Measurements from ENCODE around the gene INO80E.
"Not testable (repeated sequence)": the region's sequence is repeated elsewhere in the genome, so short reads cannot be mapped to it uniquely, and the experiment has no call there.

DNA sequence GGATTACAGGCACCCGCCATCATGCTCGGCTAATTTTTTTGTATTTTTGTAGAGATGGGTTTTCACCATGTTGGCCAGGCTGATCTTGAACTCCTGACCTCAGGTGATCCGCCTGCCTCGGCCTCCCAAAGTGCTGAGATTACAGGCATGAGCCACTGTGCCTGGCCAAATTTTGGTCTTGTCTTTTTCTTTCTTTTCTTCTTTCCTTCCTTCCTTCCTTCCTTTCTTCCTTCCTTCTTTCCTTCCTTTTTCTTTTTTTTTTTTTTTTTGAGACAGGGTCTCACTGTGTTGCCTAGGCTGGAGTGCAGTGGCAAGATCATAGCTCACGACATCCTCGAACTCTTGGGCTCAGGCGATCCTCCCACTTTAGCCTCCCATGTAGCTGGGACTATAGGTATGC is 19.4 kb downstream of the INO80E start:
- TF ChIP-seq, protein P1, sequence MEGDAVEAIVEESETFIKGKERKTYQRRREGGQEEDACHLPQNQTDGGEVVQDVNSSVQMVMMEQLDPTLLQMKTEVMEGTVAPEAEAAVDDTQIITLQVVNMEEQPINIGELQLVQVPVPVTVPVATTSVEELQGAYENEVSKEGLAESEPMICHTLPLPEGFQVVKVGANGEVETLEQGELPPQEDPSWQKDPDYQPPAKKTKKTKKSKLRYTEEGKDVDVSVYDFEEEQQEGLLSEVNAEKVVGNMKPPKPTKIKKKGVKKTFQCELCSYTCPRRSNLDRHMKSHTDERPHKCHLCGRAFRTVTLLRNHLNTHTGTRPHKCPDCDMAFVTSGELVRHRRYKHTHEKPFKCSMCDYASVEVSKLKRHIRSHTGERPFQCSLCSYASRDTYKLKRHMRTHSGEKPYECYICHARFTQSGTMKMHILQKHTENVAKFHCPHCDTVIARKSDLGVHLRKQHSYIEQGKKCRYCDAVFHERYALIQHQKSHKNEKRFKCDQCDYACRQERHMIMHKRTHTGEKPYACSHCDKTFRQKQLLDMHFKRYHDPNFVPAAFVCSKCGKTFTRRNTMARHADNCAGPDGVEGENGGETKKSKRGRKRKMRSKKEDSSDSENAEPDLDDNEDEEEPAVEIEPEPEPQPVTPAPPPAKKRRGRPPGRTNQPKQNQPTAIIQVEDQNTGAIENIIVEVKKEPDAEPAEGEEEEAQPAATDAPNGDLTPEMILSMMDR (IDR thresholded peaks at IDR 0.05 in 2 of 3, conservative IDR thresholded peaks at IDR 0.05 in 1 of 3; ENCODE audit: borderline replicate concordance in 1 of 3, insufficient read depth in 1 of 3, low read depth in 2 of 3, low read length in 2 of 3), result not testable (repeated sequence)
- TF ChIP-seq, protein P2, sequence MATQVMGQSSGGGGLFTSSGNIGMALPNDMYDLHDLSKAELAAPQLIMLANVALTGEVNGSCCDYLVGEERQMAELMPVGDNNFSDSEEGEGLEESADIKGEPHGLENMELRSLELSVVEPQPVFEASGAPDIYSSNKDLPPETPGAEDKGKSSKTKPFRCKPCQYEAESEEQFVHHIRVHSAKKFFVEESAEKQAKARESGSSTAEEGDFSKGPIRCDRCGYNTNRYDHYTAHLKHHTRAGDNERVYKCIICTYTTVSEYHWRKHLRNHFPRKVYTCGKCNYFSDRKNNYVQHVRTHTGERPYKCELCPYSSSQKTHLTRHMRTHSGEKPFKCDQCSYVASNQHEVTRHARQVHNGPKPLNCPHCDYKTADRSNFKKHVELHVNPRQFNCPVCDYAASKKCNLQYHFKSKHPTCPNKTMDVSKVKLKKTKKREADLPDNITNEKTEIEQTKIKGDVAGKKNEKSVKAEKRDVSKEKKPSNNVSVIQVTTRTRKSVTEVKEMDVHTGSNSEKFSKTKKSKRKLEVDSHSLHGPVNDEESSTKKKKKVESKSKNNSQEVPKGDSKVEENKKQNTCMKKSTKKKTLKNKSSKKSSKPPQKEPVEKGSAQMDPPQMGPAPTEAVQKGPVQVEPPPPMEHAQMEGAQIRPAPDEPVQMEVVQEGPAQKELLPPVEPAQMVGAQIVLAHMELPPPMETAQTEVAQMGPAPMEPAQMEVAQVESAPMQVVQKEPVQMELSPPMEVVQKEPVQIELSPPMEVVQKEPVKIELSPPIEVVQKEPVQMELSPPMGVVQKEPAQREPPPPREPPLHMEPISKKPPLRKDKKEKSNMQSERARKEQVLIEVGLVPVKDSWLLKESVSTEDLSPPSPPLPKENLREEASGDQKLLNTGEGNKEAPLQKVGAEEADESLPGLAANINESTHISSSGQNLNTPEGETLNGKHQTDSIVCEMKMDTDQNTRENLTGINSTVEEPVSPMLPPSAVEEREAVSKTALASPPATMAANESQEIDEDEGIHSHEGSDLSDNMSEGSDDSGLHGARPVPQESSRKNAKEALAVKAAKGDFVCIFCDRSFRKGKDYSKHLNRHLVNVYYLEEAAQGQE (IDR thresholded peaks at IDR 0.05; ENCODE audit: low read depth), result not testable (repeated sequence)
- not testable (repeated sequence) for TF ChIP-seq POLR2A (IDR thresholded peaks at IDR 0.05; ENCODE audit: borderline replicate concordance, extremely low read depth, insufficient read depth, insufficient read length); EZH2 (IDR thresholded peaks at IDR 0.05); ZNF274 (IDR thresholded peaks at IDR 0.05; ENCODE audit: low read depth, low read length); JUND (IDR thresholded peaks at IDR 0.05)
- TF ChIP-seq, protein P3, sequence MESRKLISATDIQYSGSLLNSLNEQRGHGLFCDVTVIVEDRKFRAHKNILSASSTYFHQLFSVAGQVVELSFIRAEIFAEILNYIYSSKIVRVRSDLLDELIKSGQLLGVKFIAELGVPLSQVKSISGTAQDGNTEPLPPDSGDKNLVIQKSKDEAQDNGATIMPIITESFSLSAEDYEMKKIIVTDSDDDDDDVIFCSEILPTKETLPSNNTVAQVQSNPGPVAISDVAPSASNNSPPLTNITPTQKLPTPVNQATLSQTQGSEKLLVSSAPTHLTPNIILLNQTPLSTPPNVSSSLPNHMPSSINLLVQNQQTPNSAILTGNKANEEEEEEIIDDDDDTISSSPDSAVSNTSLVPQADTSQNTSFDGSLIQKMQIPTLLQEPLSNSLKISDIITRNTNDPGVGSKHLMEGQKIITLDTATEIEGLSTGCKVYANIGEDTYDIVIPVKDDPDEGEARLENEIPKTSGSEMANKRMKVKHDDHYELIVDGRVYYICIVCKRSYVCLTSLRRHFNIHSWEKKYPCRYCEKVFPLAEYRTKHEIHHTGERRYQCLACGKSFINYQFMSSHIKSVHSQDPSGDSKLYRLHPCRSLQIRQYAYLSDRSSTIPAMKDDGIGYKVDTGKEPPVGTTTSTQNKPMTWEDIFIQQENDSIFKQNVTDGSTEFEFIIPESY (IDR thresholded peaks at IDR 0.05; ENCODE audit: extremely low read depth, insufficient replicate concordance, low read length), result not testable (repeated sequence)

All from HCT116 (cell line).